IMR-90 (cell line): ENCODE results near the gene RERE. TPM values are rescaled to one million over a fixed set of nuclear protein-coding genes. Genes with fewer than 3 reads are reported as not detected.

ENCODE experiments used
- ATAC-seq: fragments of 200-7000 bp; cut with Tn5 transposase; 2 replicates; pipeline ENCODE4 v1.9.1; 2020; ENCODE audit warnings: low read depth, mild to moderate bottlenecking, moderate library complexity
- BruUV-seq: library from RNA; stranded (reverse); fragments of 400-500 nt; replicated peaks from 2 replicates; lab custom pipeline; 2021; lab: Mats Ljungman, UMichigan
- CTCF ChIA-PET: fragments of 300-600 bp; formaldehyde crosslinking; extraction: SDS; loops from one replicate; lab custom pipeline; 2021; ENCODE audit warnings: antibody characterized with exemption; lab: Yijun Ruan, JAX
- POLR2A ChIA-PET: fragments of 300-600 bp; sonication (Branson Sonifier 250); formaldehyde crosslinking; loops from one replicate; lab custom pipeline; 2022; ENCODE audit warnings: antibody characterized with exemption; ENCODE audit not compliant: unreplicated experiment; lab: Charles Lee
- DNase-seq: peaks from one replicate; pipeline ENCODE4 v3.0.0; 2013
- H2AFZ ChIP-seq: replicated peaks from 2 replicates; pipeline ENCODE3; 2013; ENCODE audit warnings: low read length, mild to moderate bottlenecking; ENCODE audit not compliant: poor library complexity
- H2AK5ac ChIP-seq: 2 replicates; pipeline ENCODE4 v1.6.1; 2013; ENCODE audit warnings: low read depth, low read length, inconsistent platforms
- H2AK9ac ChIP-seq: replicated peaks from 2 replicates; pipeline ENCODE3; 2013; ENCODE audit warnings: mild to moderate bottlenecking, low read depth, low read length, moderate library complexity; ENCODE audit not compliant: poor library complexity
- H2BK120ac ChIP-seq: 2 replicates; pipeline ENCODE4 v1.6.1; 2013; ENCODE audit warnings: low read depth, low read length, inconsistent platforms
- H2BK15ac ChIP-seq: 3 replicates; pipeline ENCODE4 v1.6.1; 2013; ENCODE audit warnings: low read depth, low read length, inconsistent platforms
- H2BK20ac ChIP-seq: 2 replicates; pipeline ENCODE4 v1.6.1; 2013; ENCODE audit warnings: low read depth, mild to moderate bottlenecking, inconsistent platforms, low read length, moderate library complexity
- H2BK5ac ChIP-seq: 2 replicates; pipeline ENCODE4 v1.6.1; 2013; ENCODE audit warnings: mild to moderate bottlenecking, low read depth, low read length, inconsistent platforms; ENCODE audit not compliant: poor library complexity, severe bottlenecking
- H3K14ac ChIP-seq: replicated peaks from 2 replicates; pipeline ENCODE4 v1.6.1; 2013; ENCODE audit warnings: low read depth, low read length, inconsistent platforms
- H3K18ac ChIP-seq: 2 replicates; pipeline ENCODE4 v1.6.1; 2013; ENCODE audit warnings: low read depth, low read length, control low read depth
- H3K23ac ChIP-seq: 2 replicates; pipeline ENCODE4 v1.6.1; 2013; ENCODE audit warnings: low read depth, low read length, inconsistent platforms
- H3K27ac ChIP-seq: 2 replicates; pipeline ENCODE4 v1.5.1; 2013; ENCODE audit warnings: mild to moderate bottlenecking, control low read depth, low read length; ENCODE audit not compliant: insufficient read depth
- H3K27me3 ChIP-seq: 2 replicates; pipeline ENCODE4 v1.6.1; 2013; ENCODE audit warnings: low read length; ENCODE audit not compliant: control insufficient read depth, insufficient read depth
- H3K36me3 ChIP-seq: 2 replicates; pipeline ENCODE4 v1.6.1; 2013; ENCODE audit warnings: low read length, mixed read lengths; ENCODE audit not compliant: control insufficient read depth, insufficient read depth
- H3K4ac ChIP-seq: 2 replicates; pipeline ENCODE4 v1.6.1; 2013; ENCODE audit warnings: low read depth, low read length, inconsistent platforms
- H3K4me1 ChIP-seq: 2 replicates; pipeline ENCODE4 v1.6.1; 2013; ENCODE audit warnings: low read length, mixed read lengths; ENCODE audit not compliant: control insufficient read depth, insufficient read depth
- H3K4me2 ChIP-seq: 2 replicates; pipeline ENCODE4 v1.6.1; 2013; ENCODE audit warnings: low read depth, mild to moderate bottlenecking, control low read depth, low read length, moderate library complexity
- H3K4me3 ChIP-seq: 2 replicates; pipeline ENCODE4 v1.5.1; 2013; ENCODE audit warnings: low read depth, mild to moderate bottlenecking, control low read depth, low read length, moderate library complexity; ENCODE audit not compliant: insufficient read depth
- H3K56ac ChIP-seq: 2 replicates; pipeline ENCODE4 v1.6.1; 2013; ENCODE audit warnings: low read length, inconsistent platforms; ENCODE audit not compliant: insufficient read depth; ENCODE audit errors: extremely low read depth
- H3K79me1 ChIP-seq, 2 experiments: 2 replicates each; pipeline ENCODE4 v1.6.1; 2013; ENCODE audit warnings: low read length in 2 of 2, inconsistent platforms in 1 of 2, low read depth in 1 of 2
- H3K9ac ChIP-seq: 2 replicates; pipeline ENCODE4 v1.6.1; 2013; ENCODE audit warnings: low read depth, low read length, control low read depth
- H3K9me1 ChIP-seq: 2 replicates; pipeline ENCODE4 v1.6.1; 2013; ENCODE audit warnings: low read length, inconsistent platforms; ENCODE audit not compliant: insufficient read depth
- H3K9me3 ChIP-seq: 2 replicates; pipeline ENCODE4 v1.6.1; 2013; ENCODE audit warnings: low read length; ENCODE audit not compliant: control insufficient read depth, insufficient read depth
- H4K20me1 ChIP-seq: 2 replicates; pipeline ENCODE4 v1.6.1; 2013; ENCODE audit warnings: low read length, inconsistent platforms; ENCODE audit not compliant: insufficient read depth
- H4K5ac ChIP-seq: 2 replicates; pipeline ENCODE4 v1.6.1; 2013; ENCODE audit warnings: mild to moderate bottlenecking, low read depth, low read length, control low read depth
- H4K8ac ChIP-seq, 2 experiments: 2 replicates each; pipeline ENCODE4 v1.6.1; 2013; ENCODE audit warnings: low read depth in 2 of 2, low read length in 2 of 2, control low read depth in 1 of 2, inconsistent platforms in 1 of 2
- H4K91ac ChIP-seq: 2 replicates; pipeline ENCODE4 v1.6.1; 2013; ENCODE audit warnings: low read depth, low read length, inconsistent platforms; ENCODE audit not compliant: insufficient read depth
- FOS ChIP-seq: fragments of 150-350 bp; IDR thresholded peaks from 2 replicates; pipeline ENCODE4 v1.6.1; 2016; ENCODE audit warnings: low read depth, low read length
- WGBS, 2 experiments: methylation state at CpG; one replicate each; pipeline versions ENCODE4 v1.1.5 to v1.1.7; 2013; ENCODE audit warnings: missing lambda C conversion rate in 2 of 2; ENCODE audit not compliant: insufficient read length in 1 of 2; ENCODE audit errors: extremely low coverage in 2 of 2; 5-methylcytosine and 5-hydroxymethylcytosine counted together
- dilution Hi-C: fragments of 300-500 bp; cut with HindIII; formaldehyde crosslinking; loops from one replicate; pipeline ENCODE4 v1.14.3; 2018; ENCODE audit warnings: low sequenced_read_pairs; ENCODE audit not compliant: unreplicated experiment
- in situ Hi-C: fragments of 300-500 bp; cut with MboI; formaldehyde crosslinking; loops from 3 replicates; pipeline ENCODE4 v1.14.3; 2019; ENCODE audit warnings: low sequenced_read_pairs, inconsistent platforms, mixed read lengths
- intact Hi-C: fragments of 100-400 bp; cut with micrococcal nuclease; formaldehyde crosslinking; loops from 2 replicates; pipeline ENCODE4 v1.10.0; 2022
- polyA plus RNA-seq, 3 experiments: library from polyadenylated mRNA; depleted of rRNA; stranded (reverse); fragments of >200 nt; gene quantifications; 2 replicates each; pipeline ENCODE4 v1.2.3, GENCODE V29; 2012; ENCODE audit warnings: low replicate concordance in 1 of 3
- total RNA-seq: library from RNA; depleted of rRNA; stranded (reverse); fragments of >200 nt; gene quantifications from 2 replicates; pipeline ENCODE4 v1.2.3, GENCODE V29; 2012

Gene RERE
- total and polyA plus RNA-seq, 2 of the 4 experiments (the other 2 are of a cell fraction): 11.5 to 25.1 TPM

- POLR2A ChIA-PET: interaction anchor here (0.6 kb wide), 1 partner anchor 19 kb away, joined by 3 read pairs; no protein-coding TSS in a partner anchor
These were observed 53.0 kb downstream of the RERE start for GRCh38 chr1:8764293-8764937.

More at GRCh38 chr1:8764293-8764937, 53.0 kb downstream of the RERE start:
- dilution Hi-C loops: no loop called here
- H3K36me3 ChIP-seq: no peaks in the 10 kb centered on the region
- H2BK20ac ChIP-seq: no peak overlapping the region
- CTCF ChIA-PET: no interaction called here
- H3K79me1 ChIP-seq: peaks cover 12 to 13% of the 10 kb centered on the region in 2 experiments
- H4K5ac ChIP-seq: no peak overlapping the region
- no peaks in the 10 kb centered on the region for H3K27me3 ChIP-seq
- no TSS peak for BruUV-seq
- no peak overlapping the region for H2BK120ac ChIP-seq
- no peak overlapping the region for H3K56ac ChIP-seq
- no peak overlapping the region for H2AFZ ChIP-seq
- in situ Hi-C loops: no loop called here
- H3K4me3 ChIP-seq: no peak overlapping the region
- no peaks in the 10 kb centered on the region for H3K9me3 ChIP-seq
- peaks cover 5% of the 10 kb centered on the region for H3K9me1 ChIP-seq
- H2BK15ac ChIP-seq: no peak overlapping the region
- H2AK9ac ChIP-seq: no peak overlapping the region
- no peak overlapping the region for H3K27ac ChIP-seq
- TF ChIP-seq FOS: no peak
- no peak overlapping the region for H3K9ac ChIP-seq
- 0 out of 2 replicates have a peak overlapping the region, but pooled peaks have one; percentile 12 for H3K23ac ChIP-seq
- peaks cover 4% of the 10 kb centered on the region; the same call in 1 of the 2 replicates for H4K20me1 ChIP-seq
- DNase-seq (no peak), ATAC-seq (peak; percentile 21)
- no peak overlapping the region for H3K18ac ChIP-seq
- H3K4ac ChIP-seq: no peak overlapping the region
- H3K4me1 ChIP-seq: peaks cover 5% of the 10 kb centered on the region
- no peak overlapping the region for H4K91ac ChIP-seq
- no peak overlapping the region for H2BK5ac ChIP-seq
- H3K4me2 ChIP-seq: no peak overlapping the region
- 0 out of 2 replicates have a peak overlapping the region, but pooled peaks have one; percentile 29 for H2AK5ac ChIP-seq
- intact Hi-C loops: no loop called here
- peak overlapping the region; percentile 19; the same call in 1 of the 2 replicates for H3K14ac ChIP-seq
- no peak overlapping the region for H4K8ac ChIP-seq
- WGBS, 2 experiments: no CpG with 5 or more reads among the region's 4 CpGs
